SU-DHL-6 (cell line): Measurements from ENCODE around the gene KCP.

Experiments used
- CTCF ChIP-seq: fragments of 200-600 bp; sonication (generic); IDR thresholded peaks from one replicate; pipeline ENCODE4 v1.5.1; 2017; ENCODE audit warnings: antibody characterized with exemption, mild to moderate bottlenecking, low read length, moderate library complexity; ENCODE audit not compliant: insufficient read depth, poor library complexity, severe bottlenecking
- EZH2phosphoT487 ChIP-seq: fragments of 200-600 bp; sonication (generic), shearing (Covaris generic); conservative IDR thresholded peaks from 2 replicates; pipeline ENCODE4 v1.6.1; 2018; ENCODE audit warnings: mild to moderate bottlenecking, antibody characterized with exemption, low read length, moderate library complexity, mixed read lengths

GRCh38 chr7:128921866-128922440 lies 11.4 kb upstream of the KCP start:
- TF ChIP-seq CTCF (no peak), EZH2phosphoT487 (no peak)
